NCI-H2107 (cell line): ENCODE measurements around the gene FAM168B.

Experiments
- DNase-seq: peaks from one replicate; lab custom pipeline; 2025; lab: John Stamatoyannopoulos, UW

FAM168B gene

GRCh38 chr2:131022731-131023130 lies 70.5 kb downstream of the FAM168B start:
- no peak for DNase-seq

- DNase-seq, result no peak
Measured at GRCh38 chr2:131016826-131017741, 76.2 kb downstream of the FAM168B start.

GRCh38 chr2:131015764-131016163 lies 77.5 kb downstream of the FAM168B start:
- DNase-seq, result no peak

DNA sequence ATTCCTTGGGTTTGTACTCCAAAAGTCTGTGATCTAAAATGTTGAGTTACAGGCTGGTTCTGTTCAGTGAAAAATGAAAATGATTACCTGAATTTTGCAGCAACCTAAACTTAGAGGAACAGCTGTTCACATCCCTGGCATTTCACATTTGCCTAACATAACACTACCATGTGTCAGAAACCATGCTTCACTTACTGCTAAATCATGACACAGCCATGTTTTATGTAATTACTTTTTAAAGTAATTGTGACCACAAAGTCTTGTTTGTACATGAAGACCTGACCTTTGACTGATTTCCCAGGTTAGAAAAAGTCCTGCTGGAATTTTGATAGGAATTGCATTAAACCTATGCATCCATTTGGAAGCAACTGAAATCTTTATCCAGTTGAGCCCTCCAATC lies 79.1 kb downstream of the FAM168B start:
- DNase-seq, result no peak

GRCh38 chr2:131011486-131011885 lies 81.8 kb downstream of the FAM168B start:
- no peak for DNase-seq

GRCh38 chr2:131010566-131010965 lies 82.7 kb downstream of the FAM168B start:
- DNase-seq, result no peak

- DNase-seq, result no peak
Measured at GRCh38 chr2:131009713-131010475, 83.4 kb downstream of the FAM168B start.

GRCh38 chr2:131008967-131009366 lies 84.3 kb downstream of the FAM168B start:
- DNase-seq, result no peak

GRCh38 chr2:131006561-131006960 lies 86.7 kb downstream of the FAM168B start:
- no peak for DNase-seq

GRCh38 chr2:131005216-131005935 lies 87.9 kb downstream of the FAM168B start:
- no peak for DNase-seq

DNA sequence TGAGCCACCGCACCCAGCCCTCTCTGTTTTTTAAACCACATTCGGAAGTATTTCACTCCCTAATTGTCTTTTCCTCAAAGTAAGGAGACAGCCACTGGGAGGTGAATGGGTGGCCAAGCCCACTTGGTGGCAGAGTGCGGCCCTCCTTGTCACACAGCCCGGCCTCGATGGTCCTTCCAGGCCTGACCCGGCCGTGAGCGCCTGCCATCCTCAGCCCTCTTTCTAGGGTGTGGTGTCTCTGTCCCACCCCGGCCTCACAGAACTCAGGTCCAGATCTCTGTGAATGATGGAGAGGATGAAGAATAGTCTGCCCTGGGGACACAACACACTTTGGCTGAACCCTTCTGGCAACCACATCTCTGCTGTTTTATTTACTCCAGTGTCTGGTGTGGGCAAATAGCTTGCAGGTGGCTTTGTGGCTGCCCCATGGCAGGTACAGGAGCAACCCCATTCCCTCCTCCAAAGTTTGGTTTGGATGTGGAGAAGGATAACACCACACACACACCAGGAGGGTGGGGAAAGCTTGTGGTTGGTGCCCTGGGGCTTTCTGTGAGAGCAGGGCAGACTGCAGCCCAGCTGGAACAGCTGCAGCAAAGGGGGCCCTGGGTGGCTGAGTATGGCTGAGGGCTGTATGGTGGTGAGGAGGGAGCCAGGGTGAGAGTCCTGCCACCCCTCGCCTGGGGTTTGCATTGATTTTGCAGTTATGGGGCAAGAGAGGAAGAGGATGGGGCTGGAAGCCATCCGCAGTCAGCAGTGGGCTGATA lies 88.6 kb downstream of the FAM168B start:
- no peak for DNase-seq

- DNase-seq, result no peak
Measured at GRCh38 chr2:130998561-130998960, 94.7 kb downstream of the FAM168B start.
